ENCODE data around the gene CNGB1. TPM values are rescaled to one million over a fixed set of nuclear protein-coding genes. Genes with fewer than 3 reads are reported as not detected.

The CNGB1 gene
- total and polyA plus RNA-seq, 2 of the 13 experiments (the other 11 are each of a cell fraction or from before 2014, with no cell fraction given) = 0.02 to 0.15 TPM

- peak; percentile 95 for TF ChIP-seq MED13 (CRISPR knock-in tag; IDR thresholded peaks at IDR 0.05)
- TF ChIP-seq SOX13 (IDR thresholded peaks at IDR 0.05) = peak; percentile 92
- TF ChIP-seq SOX13 (CRISPR knock-in tag; conservative IDR thresholded peaks at IDR 0.05 in 1 of 2, IDR thresholded peaks at IDR 0.05 in 1 of 2) = peak in 1 of 2 experiments; percentile 98; a peak in 2 of 4 replicates
- peak; percentile 79; the same call in 1 of the 2 replicates for TF ChIP-seq ETV5 (CRISPR knock-in tag; IDR thresholded peaks at IDR 0.05; ENCODE audit: borderline replicate concordance)
- TF ChIP-seq ZFP36L2 (CRISPR knock-in tag; IDR thresholded peaks at IDR 0.05) = no peak
- TF ChIP-seq SP140L (CRISPR knock-in tag; IDR thresholded peaks at IDR 0.05; ENCODE audit: borderline replicate concordance) = 0 out of 2 replicates have a peak, but pooled peaks have one; percentile 66
- TF ChIP-seq ZNF770 (CRISPR knock-in tag; IDR thresholded peaks at IDR 0.05) = peak; percentile 94
- peak; percentile 53 for TF ChIP-seq ONECUT2 (CRISPR knock-in tag; IDR thresholded peaks at IDR 0.05)
- no peak for TF ChIP-seq HMGA1 (CRISPR knock-in tag; conservative IDR thresholded peaks at IDR 0.05)
- no peak for TF ChIP-seq ZNF260 (CRISPR knock-in tag; IDR thresholded peaks at IDR 0.05; ENCODE audit: borderline replicate concordance, low read depth)
- TF ChIP-seq MLX (CRISPR knock-in tag; IDR thresholded peaks at IDR 0.05) = peak; percentile 90
- TF ChIP-seq ZMYM4 (CRISPR knock-in tag; IDR thresholded peaks at IDR 0.05) = peak; percentile 68
- TF ChIP-seq ZBTB33 (CRISPR knock-in tag; IDR thresholded peaks at IDR 0.05) = peak; percentile 42; the same call in 1 of the 2 replicates
- TF ChIP-seq ATF3 (CRISPR knock-in tag; IDR thresholded peaks at IDR 0.05) = peak; percentile 53; the same call in 1 of the 2 replicates
- TF ChIP-seq ZNF704 (CRISPR knock-in tag; IDR thresholded peaks at IDR 0.05; ENCODE audit: borderline replicate concordance) = no peak
- TF ChIP-seq ARID3A (IDR thresholded peaks at IDR 0.05; ENCODE audit: low read depth, low read length) = peak; percentile 91
- no peak for TF ChIP-seq ELK4 (CRISPR knock-in tag; IDR thresholded peaks at IDR 0.05; ENCODE audit: borderline replicate concordance)
- peak; percentile 99 for TF ChIP-seq NCOA2 (CRISPR knock-in tag; IDR thresholded peaks at IDR 0.05)
- peak; percentile 95 for TF ChIP-seq NFKBIZ (CRISPR knock-in tag; IDR thresholded peaks at IDR 0.05)
- 0 out of 2 replicates have a peak, but pooled peaks have one; percentile 44 for TF ChIP-seq ETV6 (CRISPR knock-in tag; conservative IDR thresholded peaks at IDR 0.05)
Measured at GRCh38 chr16:57894390-57895080, 76.4 kb downstream of the CNGB1 start (continued).

Data from HepG2 (cell line).